GM23248 (cell line): ENCODE data around the gene CYP2C18. TPM values are rescaled to one million over a fixed set of nuclear protein-coding genes. Genes with fewer than 3 reads are reported as not detected.
"Not testable (repeated sequence)": the region's sequence is repeated elsewhere in the genome, so short reads cannot be mapped to it uniquely, and the experiment has no call there.

Experiments
- DNase-seq: peaks from one replicate; pipeline ENCODE4 v3.0.0-alpha.2; 2015
- H2AFZ ChIP-seq: fragments of 200-600 bp; sonication (generic); 2 replicates; pipeline ENCODE4 v1.6.1; 2016; ENCODE audit warnings: antibody characterized with exemption
- H3F3A ChIP-seq: fragments of 200-600 bp; sonication (generic); 2 replicates; pipeline ENCODE4 v1.6.1; 2016; ENCODE audit warnings: mild to moderate bottlenecking, antibody characterized with exemption, mixed run types; ENCODE audit not compliant: insufficient read depth
- H3K27ac ChIP-seq: fragments of 200-600 bp; sonication (generic); 2 replicates; pipeline ENCODE4 v1.5.1; 2016; ENCODE audit warnings: mild to moderate bottlenecking
- H3K27me3 ChIP-seq: fragments of 200-600 bp; sonication (generic); replicated peaks from 2 replicates; pipeline ENCODE4 v1.6.1; 2016; ENCODE audit warnings: mild to moderate bottlenecking; ENCODE audit not compliant: insufficient read depth
- H3K36me3 ChIP-seq: fragments of 200-600 bp; sonication (generic); 2 replicates; pipeline ENCODE4 v1.6.1; 2016; ENCODE audit warnings: low read depth, mild to moderate bottlenecking
- H3K4me1 ChIP-seq: fragments of 200-600 bp; sonication (generic); 2 replicates; pipeline ENCODE4 v1.6.1; 2016; ENCODE audit warnings: mild to moderate bottlenecking; ENCODE audit not compliant: insufficient read depth
- H3K4me2 ChIP-seq: fragments of 200-600 bp; sonication (generic); one replicate; pipeline ENCODE4 v1.6.1; 2016; ENCODE audit warnings: mild to moderate bottlenecking; ENCODE audit not compliant: unreplicated experiment
- H3K4me3 ChIP-seq: fragments of 200-600 bp; sonication (generic); 2 replicates; pipeline ENCODE4 v1.5.1; 2016; ENCODE audit warnings: mild to moderate bottlenecking
- H3K79me2 ChIP-seq: fragments of 200-600 bp; sonication (generic); 2 replicates; pipeline ENCODE4 v1.6.1; 2016; ENCODE audit warnings: mild to moderate bottlenecking; ENCODE audit not compliant: insufficient read depth
- H3K9ac ChIP-seq: fragments of 200-600 bp; sonication (generic); 2 replicates; pipeline ENCODE4 v1.6.1; 2016; ENCODE audit warnings: mild to moderate bottlenecking
- H3K9me2 ChIP-seq: fragments of 200-600 bp; sonication (generic); 2 replicates; pipeline ENCODE4 v1.6.1; 2016; ENCODE audit warnings: mixed run types, mild to moderate bottlenecking, moderate library complexity; ENCODE audit not compliant: insufficient read depth
- H3K9me3 ChIP-seq: fragments of 200-600 bp; sonication (generic); one replicate; pipeline ENCODE4 v1.6.1; 2017; ENCODE audit warnings: low read depth
- H4K20me1 ChIP-seq: fragments of 200-600 bp; sonication (generic); 2 replicates; pipeline ENCODE4 v1.6.0; 2016; ENCODE audit not compliant: insufficient read depth
- EZH2 ChIP-seq: fragments of 200-600 bp; sonication (generic); IDR thresholded peaks from 2 replicates; pipeline ENCODE4 v1.6.1; 2018; ENCODE audit warnings: antibody characterized with exemption, mild to moderate bottlenecking; ENCODE audit not compliant: insufficient read depth, poor library complexity, severe bottlenecking
- EZH2phosphoT487 ChIP-seq: fragments of 200-600 bp; sonication (generic); IDR thresholded peaks from 2 replicates; pipeline ENCODE4 v1.6.1; 2018; ENCODE audit warnings: antibody characterized with exemption, moderate library complexity, mild to moderate bottlenecking, low read depth; ENCODE audit not compliant: insufficient read depth
- WGBS, 2 experiments: methylation state at CpG; one replicate each; pipeline ENCODE4 v1.1.6; 2015 to 2017; ENCODE audit warnings: low lambda C conversion rate in 2 of 2, low coverage in 1 of 2; ENCODE audit errors: missing lambda C conversion rate in 2 of 2; 5-methylcytosine and 5-hydroxymethylcytosine counted together
- in situ Hi-C: fragments of 300-500 bp; cut with MboI; formaldehyde crosslinking; loops from 2 replicates; pipeline ENCODE4 v1.15.0; 2020
- polyA plus RNA-seq: library from polyadenylated mRNA; unstranded; fragments of >200 nt; fragmentation: Nextera tagmentation; extraction: Ambion mirVana; gene quantifications from 2 replicates; pipeline ENCODE4 v1.2.1, GENCODE V29; 2016
- total RNA-seq: library from RNA; depleted of rRNA; stranded (reverse); fragments of >200 nt; shearing (Covaris generic); gene quantifications from 2 replicates; pipeline ENCODE4 v1.2.3, GENCODE V29; 2014

Gene CYP2C18
- total and polyA plus RNA-seq, 2 experiments from 2014 or later, result not detected

GRCh38 chr10:94641480-94641879 is 42.0 kb upstream of the CYP2C18 start:
- Histone ChIP-seq H3K9me2 (no peaks in the 10 kb centered on the region), H3K27ac (no peak overlapping the region), H3F3A (no peaks in the 10 kb centered on the region), H3K9ac (no peak overlapping the region), H3K27me3 (no peaks in the 10 kb centered on the region), H3K9me3 (no peaks in the 10 kb centered on the region), H2AFZ (no peak overlapping the region), H3K79me2 (no peaks in the 10 kb centered on the region), H3K4me3 (no peak overlapping the region), H4K20me1 (no peaks in the 10 kb centered on the region), H3K4me2 (no peak overlapping the region), H3K36me3 (no peaks in the 10 kb centered on the region), H3K4me1 (no peaks in the 10 kb centered on the region)
- 42 to 44% methylated on average over 4 of the region's 4 CpGs for WGBS, 2 experiments
- no peak for TF ChIP-seq EZH2
- no peak for DNase-seq
- in situ Hi-C loops, result loop anchor here (25.0 kb wide), 1 partner anchor 971 kb away; no protein-coding TSS in a partner anchor

- H3K4me1 ChIP-seq, result no peaks in the 10 kb centered on the region
- H3K4me3 ChIP-seq, result no peak overlapping the region
- H3K9me3 ChIP-seq, result no peaks in the 10 kb centered on the region
- H3K79me2 ChIP-seq, result no peaks in the 10 kb centered on the region
- TF ChIP-seq EZH2phosphoT487, result no peak
- TF ChIP-seq EZH2, result no peak
- no peak overlapping the region for H3K9ac ChIP-seq
- H2AFZ ChIP-seq, result no peak overlapping the region
- no peak overlapping the region for H3K4me2 ChIP-seq
- WGBS, 2 experiments, result 28 to 33% methylated on average over 1 of the region's 1 CpG
- H3K27me3 ChIP-seq, result no peaks in the 10 kb centered on the region
- in situ Hi-C loops, result loop anchor here (25.0 kb wide), 1 partner anchor 968 kb away; no protein-coding TSS in a partner anchor
- no peak overlapping the region for H3K27ac ChIP-seq
- H3K9me2 ChIP-seq, result no peaks in the 10 kb centered on the region
- no peak for DNase-seq
- no peaks in the 10 kb centered on the region for H4K20me1 ChIP-seq
- H3F3A ChIP-seq, result no peaks in the 10 kb centered on the region
- H3K36me3 ChIP-seq, result no peaks in the 10 kb centered on the region
These were observed 39.2 kb upstream of the CYP2C18 start for GRCh38 chr10:94644352-94644751.

DNA sequence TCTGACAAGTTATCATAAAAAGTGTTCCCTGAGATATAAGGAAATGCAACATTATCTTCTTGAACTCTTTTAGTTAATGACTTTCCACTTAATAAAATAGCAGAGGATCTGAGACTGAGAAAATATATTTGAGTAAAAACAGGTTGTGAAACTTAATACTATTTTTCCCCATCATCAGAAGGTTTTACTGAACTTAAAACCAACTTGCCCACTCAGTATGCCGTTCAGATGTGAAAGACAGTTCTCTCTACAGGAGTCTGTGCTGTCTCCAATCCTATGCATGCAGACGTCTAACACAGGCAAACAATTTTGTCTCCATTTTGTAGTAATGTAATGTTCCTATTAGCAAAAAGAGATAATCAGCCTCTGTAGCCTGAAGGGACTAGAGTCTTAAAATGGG is 38.2 kb upstream of the CYP2C18 start:
- no peak overlapping the region for H3K4me2 ChIP-seq
- no peak overlapping the region for H2AFZ ChIP-seq
- H3K27ac ChIP-seq, result no peak overlapping the region
- H4K20me1 ChIP-seq, result no peaks in the 10 kb centered on the region
- H3F3A ChIP-seq, result no peaks in the 10 kb centered on the region
- no peak for DNase-seq
- H3K9me3 ChIP-seq, result no peaks in the 10 kb centered on the region
- WGBS, 2 experiments, result 11 to 16% methylated on average over 2 of the region's 2 CpGs
- no peaks in the 10 kb centered on the region for H3K9me2 ChIP-seq
- no peaks in the 10 kb centered on the region for H3K4me1 ChIP-seq
- no peak overlapping the region for H3K9ac ChIP-seq
- no peaks in the 10 kb centered on the region for H3K36me3 ChIP-seq
- H3K79me2 ChIP-seq, result no peaks in the 10 kb centered on the region
- H3K4me3 ChIP-seq, result no peak overlapping the region
- no peaks in the 10 kb centered on the region for H3K27me3 ChIP-seq
- TF ChIP-seq EZH2phosphoT487, result no peak
- TF ChIP-seq EZH2, result no peak
- in situ Hi-C loops, result loop anchor here (25.0 kb wide), 1 partner anchor 967 kb away; no protein-coding TSS in a partner anchor

- in situ Hi-C loops, result not testable (repeated sequence)
These were observed 28.3 kb upstream of the CYP2C18 start for GRCh38 chr10:94655201-94655600.

DNA sequence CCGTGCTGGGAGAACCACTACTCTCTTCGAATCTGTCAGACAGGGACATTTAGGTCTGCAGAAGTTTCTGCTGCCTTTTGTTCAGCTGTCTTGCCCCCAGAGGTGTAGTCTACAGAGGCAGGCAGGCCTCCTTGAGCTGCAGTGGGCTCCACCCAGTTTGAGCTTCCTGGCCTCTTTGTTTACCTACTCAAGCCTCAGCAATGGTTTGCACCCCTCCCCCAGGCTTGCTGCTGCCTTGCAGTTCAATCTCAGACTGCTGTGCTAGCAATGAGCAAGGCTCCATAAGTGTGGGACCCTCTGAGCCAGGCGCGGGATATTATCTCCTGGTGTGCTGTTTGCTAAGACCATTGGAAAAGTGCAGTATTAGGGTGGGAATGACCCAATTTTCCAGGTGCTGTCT is 20.5 kb upstream of the CYP2C18 start:
- H3F3A ChIP-seq, H3K27me3 ChIP-seq, H3K4me2 ChIP-seq, H3K79me2 ChIP-seq, H3K27ac ChIP-seq, H2AFZ ChIP-seq, in situ Hi-C loops, H3K9ac ChIP-seq, H3K36me3 ChIP-seq, H3K9me2 ChIP-seq, DNase-seq, H3K4me1 ChIP-seq, H4K20me1 ChIP-seq, H3K4me3 ChIP-seq, H3K9me3 ChIP-seq: not testable (repeated sequence)
- WGBS, 2 experiments, result 50 to 55% methylated on average over 4 of the region's 4 CpGs

More at GRCh38 chr10:94655201-94655600, 28.3 kb upstream of the CYP2C18 start:
- not testable (repeated sequence) for H3K9me2 ChIP-seq, DNase-seq, H3K4me3 ChIP-seq, H3K4me2 ChIP-seq, H3K4me1 ChIP-seq, H3K27me3 ChIP-seq, H3K9ac ChIP-seq, H3K79me2 ChIP-seq, H2AFZ ChIP-seq, H3F3A ChIP-seq, H3K27ac ChIP-seq, H3K36me3 ChIP-seq, H4K20me1 ChIP-seq, H3K9me3 ChIP-seq
